Muscle layer of duodenum (tissue), 2 donors: ENCODE measurements around the gene WDR41.

ENCODE experiments used
- H3K27ac ChIP-seq: one replicate; pipeline ENCODE4 v1.7.0; 2013; ENCODE audit warnings: mild to moderate bottlenecking, low read length
- H3K27me3 ChIP-seq: one replicate; pipeline ENCODE4 v1.7.0; 2013; ENCODE audit warnings: low read depth, mild to moderate bottlenecking, control low read depth, low read length
- H3K36me3 ChIP-seq, 2 donors: one replicate each; pipeline ENCODE4 v1.7.0; 2013; ENCODE audit warnings: low read length in 2 of 2, control low read depth in 1 of 2, mild to moderate bottlenecking in 1 of 2; ENCODE audit not compliant: insufficient read depth in 2 of 2, control insufficient read depth in 1 of 2
- H3K4me1 ChIP-seq, 2 donors: one replicate each; pipeline ENCODE4 v1.7.0; 2013; ENCODE audit warnings: low read length in 2 of 2, mild to moderate bottlenecking in 2 of 2, control low read depth in 1 of 2, moderate library complexity in 1 of 2; ENCODE audit not compliant: insufficient read depth in 2 of 2, control insufficient read depth in 1 of 2
- H3K4me3 ChIP-seq, 2 donors: one replicate each; pipeline ENCODE4 v1.7.0; 2013; ENCODE audit warnings: low read length in 2 of 2, low read depth in 1 of 2, mild to moderate bottlenecking in 1 of 2
- H3K9me3 ChIP-seq, 2 donors: one replicate each; pipeline ENCODE4 v1.7.0; 2013; ENCODE audit warnings: low read length in 2 of 2, control low read depth in 1 of 2, mild to moderate bottlenecking in 1 of 2; ENCODE audit not compliant: control insufficient read depth in 1 of 2
- donor health status: healthy.

The WDR41 gene

DNA sequence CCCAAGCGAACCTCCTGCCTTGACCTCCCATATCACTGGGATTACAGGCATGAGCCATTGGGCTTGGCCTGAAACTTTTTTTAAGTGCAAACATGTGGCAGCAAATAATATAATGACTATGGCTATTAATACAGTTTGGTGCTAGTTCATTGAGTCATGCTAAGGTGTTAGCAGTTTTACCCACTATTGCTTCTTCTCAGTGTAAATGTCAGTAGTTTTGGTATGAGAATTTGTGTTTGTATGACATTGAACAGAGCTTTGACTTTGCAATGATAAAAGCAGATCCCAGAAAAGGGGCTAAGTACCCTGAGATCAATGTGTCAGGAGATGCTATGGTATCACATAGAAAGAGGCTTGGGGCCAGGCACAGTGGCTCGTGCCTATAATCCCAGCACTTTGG lies 67.2 kb downstream of the WDR41 start:
- H3K36me3 ChIP-seq = no peaks in the 10 kb centered on the region
- H3K4me1 ChIP-seq = peaks cover 0 to 17% of the 10 kb centered on the region in 2 donors
- H3K9me3 ChIP-seq = no peaks in the 10 kb centered on the region
- no peak overlapping the region for H3K27ac ChIP-seq
- H3K27me3 ChIP-seq = no peaks in the 10 kb centered on the region
- H3K4me3 ChIP-seq = no peak overlapping the region

DNA sequence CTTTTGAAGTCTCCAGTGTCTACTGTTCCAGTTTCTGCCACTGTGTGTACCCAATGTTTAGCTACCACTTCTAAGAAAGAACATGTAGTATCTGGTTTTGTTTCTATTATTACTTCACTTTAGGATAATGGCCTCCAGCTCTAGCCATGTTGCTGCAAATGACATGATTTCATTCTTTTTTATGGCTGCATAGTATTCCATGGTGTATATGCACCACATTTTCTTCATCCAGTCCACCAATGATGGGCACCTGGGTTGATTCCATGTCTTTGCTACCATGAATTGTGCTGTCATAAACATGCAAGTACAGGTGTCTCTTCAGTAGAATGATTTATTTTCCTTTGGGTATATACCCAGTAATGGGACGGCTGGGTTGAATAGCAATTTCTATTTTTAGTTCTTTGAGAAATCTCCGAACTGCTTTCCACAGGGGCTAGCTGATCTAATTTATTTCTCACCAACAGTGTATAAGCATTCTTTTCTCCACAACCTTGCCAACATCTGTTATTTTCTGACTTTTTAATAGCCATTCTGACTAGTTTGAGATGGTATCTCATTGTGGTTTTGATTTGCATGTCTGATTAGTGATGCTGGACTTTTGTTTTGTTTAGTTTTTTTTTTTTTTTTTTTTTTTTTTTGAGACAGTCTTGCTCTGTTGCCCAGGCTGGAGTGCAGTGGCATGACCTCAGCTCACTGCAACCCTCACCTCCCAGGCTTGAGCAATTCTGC lies 68.9 kb downstream of the WDR41 start:
- Histone ChIP-seq H3K9me3 (no peaks in the 10 kb centered on the region), H3K27me3 (no peaks in the 10 kb centered on the region), H3K4me3 (no peak overlapping the region), H3K27ac (no peak overlapping the region), H3K36me3 (no peaks in the 10 kb centered on the region), H3K4me1 (peaks cover 0 to 11% of the 10 kb centered on the region in 2 donors)

DNA sequence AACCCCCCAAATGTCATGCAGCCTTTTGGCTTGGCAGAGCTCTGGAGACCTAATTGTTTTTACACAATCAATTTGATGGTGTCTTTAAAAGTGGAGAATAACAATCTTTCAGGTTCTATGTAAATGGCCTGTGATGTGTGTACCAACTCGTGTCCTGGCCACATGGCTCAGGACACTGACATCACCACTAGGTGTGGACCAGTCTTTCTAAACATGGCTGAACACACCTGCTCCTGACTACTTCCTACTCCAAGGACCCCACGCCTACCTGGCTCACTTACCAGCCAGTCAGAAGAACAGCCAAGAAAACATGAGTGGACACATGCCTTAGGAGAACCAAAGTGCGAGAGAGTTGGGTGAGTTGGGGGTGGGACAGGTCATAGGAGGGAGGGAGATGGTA lies 71.2 kb downstream of the WDR41 start:
- no peaks in the 10 kb centered on the region for H3K27me3 ChIP-seq
- H3K36me3 ChIP-seq = no peaks in the 10 kb centered on the region
- H3K9me3 ChIP-seq = no peaks in the 10 kb centered on the region
- H3K27ac ChIP-seq = no peak overlapping the region
- H3K4me3 ChIP-seq = no peak overlapping the region
- H3K4me1 ChIP-seq = peaks cover 0 to 4% of the 10 kb centered on the region in 2 donors

DNA sequence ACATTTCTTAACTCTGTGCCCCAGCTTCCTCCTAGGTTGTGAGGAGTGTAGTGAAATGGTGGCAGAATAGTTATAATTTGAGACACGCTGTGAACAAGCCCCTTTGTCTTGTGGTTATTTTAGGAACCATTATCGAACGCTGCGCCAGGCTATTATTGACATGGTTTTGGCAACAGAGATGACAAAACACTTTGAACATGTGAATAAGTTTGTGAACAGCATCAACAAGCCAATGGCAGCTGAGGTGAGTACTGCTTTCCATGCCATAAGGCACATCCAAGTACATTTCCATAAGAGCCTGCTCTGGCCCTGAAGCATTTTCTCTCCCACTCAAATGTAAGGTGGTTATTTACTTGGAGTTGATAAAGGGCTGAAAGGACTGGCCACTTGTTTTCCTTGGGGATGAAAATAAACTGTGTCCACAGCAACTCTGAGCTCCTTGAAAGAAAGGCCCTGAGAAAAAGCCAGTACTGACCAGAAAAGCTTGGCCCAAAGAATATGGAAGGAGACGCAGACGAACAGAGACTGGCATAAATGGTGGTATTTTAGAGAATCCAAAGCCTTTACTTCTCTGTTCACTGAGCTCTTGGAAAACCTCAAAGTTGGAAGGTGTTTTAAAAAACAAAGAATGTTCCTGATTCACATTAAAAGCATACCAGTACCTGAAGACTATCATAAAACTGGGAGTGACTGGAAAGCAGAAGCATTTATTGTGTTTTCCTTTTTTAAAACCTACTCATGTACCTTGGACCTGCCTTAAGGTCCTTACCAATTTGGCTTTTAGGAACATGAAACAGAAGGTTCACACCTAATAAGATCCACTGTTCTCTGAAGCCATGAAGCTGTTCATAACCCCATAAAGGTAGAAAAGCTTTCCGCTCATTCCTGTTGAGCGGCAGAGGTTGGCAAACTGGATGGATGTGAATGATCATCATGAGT lies 72.2 kb downstream of the WDR41 start:
- no peaks in the 10 kb centered on the region for H3K27me3 ChIP-seq
- H3K36me3 ChIP-seq = no peaks in the 10 kb centered on the region
- no peak overlapping the region for H3K27ac ChIP-seq
- H3K4me3 ChIP-seq = no peak overlapping the region
- peaks cover 0 to 4% of the 10 kb centered on the region in 2 donors for H3K4me1 ChIP-seq
- H3K9me3 ChIP-seq = no peaks in the 10 kb centered on the region

DNA sequence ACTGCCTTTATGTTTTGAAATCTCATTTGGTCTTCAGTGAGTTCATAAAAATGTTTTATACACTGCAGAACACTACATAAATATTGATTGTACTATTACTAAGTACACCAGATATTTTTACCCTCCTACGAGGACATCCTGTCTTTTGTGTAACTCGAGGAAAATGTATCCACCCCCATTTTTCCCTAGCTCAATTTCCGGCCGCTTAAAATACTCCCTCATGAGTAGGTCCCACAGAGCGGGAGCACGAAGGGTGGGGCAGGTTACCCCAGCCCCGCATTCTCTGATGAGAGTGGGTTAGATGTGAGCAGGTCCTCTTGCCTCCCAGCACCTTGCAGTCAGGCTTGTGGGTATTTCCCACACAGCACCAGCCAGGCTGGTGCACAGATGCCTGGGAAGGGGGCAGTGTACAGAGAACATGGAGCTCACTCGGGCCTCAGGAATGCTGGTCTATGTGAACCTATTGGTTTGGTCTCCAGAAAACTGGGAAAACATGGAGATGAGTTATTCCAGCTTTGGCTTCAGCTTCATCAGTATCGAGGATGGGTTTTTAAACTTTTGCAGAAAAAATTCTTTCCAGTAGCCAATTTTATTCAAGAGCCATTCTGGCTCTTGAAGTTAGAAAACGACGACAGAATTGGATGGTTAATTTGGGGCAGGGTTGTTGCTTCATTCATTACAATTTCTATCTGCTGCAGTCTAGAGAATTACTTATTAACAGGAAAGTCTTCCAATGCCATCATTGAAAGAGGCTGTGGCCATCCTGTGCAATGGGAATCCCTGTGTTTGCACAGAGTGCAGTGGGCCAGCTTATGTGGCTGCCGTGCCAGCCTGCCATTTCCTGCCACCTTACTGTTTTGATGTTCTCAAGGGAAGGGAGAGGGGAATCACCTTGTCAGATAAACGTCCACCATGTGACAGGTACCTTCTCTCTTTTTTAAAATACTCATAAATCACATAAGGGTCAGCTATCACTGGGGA lies 73.2 kb downstream of the WDR41 start:
- H3K4me1 ChIP-seq = no peaks in the 10 kb centered on the region
- no peak overlapping the region for H3K4me3 ChIP-seq
- H3K27me3 ChIP-seq = no peaks in the 10 kb centered on the region
- no peaks in the 10 kb centered on the region for H3K36me3 ChIP-seq
- H3K27ac ChIP-seq = no peak overlapping the region
- H3K9me3 ChIP-seq = no peaks in the 10 kb centered on the region

DNA sequence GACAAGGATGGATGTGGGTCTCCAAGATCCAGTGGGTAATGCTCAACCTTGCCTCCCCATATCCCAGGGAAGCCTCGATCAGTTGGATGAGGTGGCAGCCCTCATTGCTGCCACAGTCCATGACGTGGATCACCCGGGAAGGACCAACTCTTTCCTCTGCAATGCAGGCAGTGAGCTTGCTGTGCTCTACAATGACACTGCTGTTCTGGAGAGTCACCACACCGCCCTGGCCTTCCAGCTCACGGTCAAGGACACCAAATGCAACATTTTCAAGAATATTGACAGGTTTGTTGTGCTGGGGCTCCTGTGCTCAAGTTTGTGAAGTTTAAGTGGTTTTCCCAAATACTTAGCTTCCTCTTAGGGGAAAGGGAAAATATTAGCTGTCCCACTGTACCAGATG lies 74.0 kb downstream of the WDR41 start:
- Histone ChIP-seq H3K4me3 (no peak overlapping the region), H3K36me3 (no peaks in the 10 kb centered on the region), H3K27me3 (no peaks in the 10 kb centered on the region), H3K27ac (no peak overlapping the region), H3K9me3 (no peaks in the 10 kb centered on the region), H3K4me1 (no peaks in the 10 kb centered on the region)

DNA sequence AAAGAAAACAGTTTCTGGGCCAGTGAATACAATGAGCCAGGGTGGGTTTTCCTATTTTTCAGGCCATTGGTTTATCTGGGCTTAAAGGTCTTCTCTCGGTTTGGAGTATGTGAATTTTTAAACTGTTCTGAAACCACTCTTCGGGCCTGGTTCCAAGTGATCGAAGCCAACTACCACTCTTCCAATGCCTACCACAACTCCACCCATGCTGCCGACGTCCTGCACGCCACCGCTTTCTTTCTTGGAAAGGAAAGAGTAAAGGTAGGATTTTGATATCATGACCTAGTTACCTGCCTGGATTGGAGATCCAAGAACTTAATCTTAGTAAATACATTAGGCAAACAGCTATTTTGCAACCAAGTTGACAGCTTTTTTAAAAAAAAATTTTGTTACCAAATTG lies 79.1 kb downstream of the WDR41 start:
- H3K27me3 ChIP-seq = no peaks in the 10 kb centered on the region
- no peaks in the 10 kb centered on the region for H3K9me3 ChIP-seq
- H3K4me3 ChIP-seq = no peak overlapping the region
- no peak overlapping the region for H3K27ac ChIP-seq
- H3K4me1 ChIP-seq = no peaks in the 10 kb centered on the region
- H3K36me3 ChIP-seq = no peaks in the 10 kb centered on the region

DNA sequence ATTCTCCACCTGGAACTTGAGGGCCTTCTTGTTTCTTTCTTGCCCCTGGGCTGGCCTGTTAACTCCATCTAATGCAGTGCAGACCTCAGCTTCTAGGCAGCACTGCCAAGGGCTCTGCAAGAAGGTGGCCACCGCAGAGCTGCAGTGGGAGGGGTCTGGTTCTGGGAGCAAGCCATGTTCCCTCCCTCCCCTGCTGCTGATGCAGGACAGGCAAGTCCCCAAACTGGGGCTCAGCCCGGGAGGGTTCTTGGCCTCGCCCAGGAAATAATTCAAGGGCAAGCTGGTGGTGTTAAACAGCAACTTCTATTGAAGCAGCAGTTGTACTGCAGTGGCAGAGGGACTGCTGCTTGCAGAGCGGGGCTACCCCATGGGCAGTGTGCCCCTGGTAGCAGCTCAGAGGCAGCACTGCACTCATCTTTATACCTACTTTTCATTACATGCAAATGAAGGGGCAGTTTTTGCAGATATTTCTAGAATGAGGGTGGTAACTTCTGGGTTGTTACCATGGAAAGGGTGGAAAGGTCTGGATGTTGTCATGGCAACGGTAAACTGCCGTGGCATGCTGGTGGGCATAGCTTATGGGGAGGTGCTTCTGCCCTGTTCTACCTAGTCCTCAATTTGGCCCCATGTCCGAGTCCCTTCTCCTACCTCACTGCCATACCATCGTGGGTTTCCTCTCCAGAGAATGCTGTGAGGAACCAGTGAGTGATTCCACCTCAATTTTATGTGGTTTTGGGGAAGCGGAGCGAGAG lies 82.1 kb downstream of the WDR41 start:
- Histone ChIP-seq H3K36me3 (no peaks in the 10 kb centered on the region), H3K4me3 (no peak overlapping the region), H3K4me1 (no peaks in the 10 kb centered on the region), H3K9me3 (no peaks in the 10 kb centered on the region), H3K27ac (no peak overlapping the region), H3K27me3 (no peaks in the 10 kb centered on the region)

DNA sequence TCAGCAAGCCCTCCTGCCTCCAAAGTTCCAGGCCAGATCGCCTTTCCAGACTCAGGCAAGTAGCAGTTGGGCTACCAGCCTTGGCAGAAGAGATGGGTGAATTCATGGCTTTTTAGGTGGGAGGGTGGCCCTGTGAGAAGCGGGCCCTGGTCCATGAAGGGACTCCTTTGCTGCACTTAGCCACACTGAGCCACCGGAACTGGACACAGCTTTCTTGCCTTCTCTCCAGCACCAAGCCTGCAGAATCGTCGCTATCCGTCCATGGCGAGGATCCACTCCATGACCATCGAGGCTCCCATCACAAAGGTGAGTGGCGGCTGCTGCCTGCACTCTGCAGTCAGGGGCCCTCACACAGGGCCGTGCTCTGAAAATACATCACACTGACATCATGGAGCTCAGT lies 85.0 kb downstream of the WDR41 start:
- no peak overlapping the region for H3K4me3 ChIP-seq
- H3K27me3 ChIP-seq = no peaks in the 10 kb centered on the region
- H3K36me3 ChIP-seq = no peaks in the 10 kb centered on the region
- no peaks in the 10 kb centered on the region for H3K4me1 ChIP-seq
- no peaks in the 10 kb centered on the region for H3K9me3 ChIP-seq
- no peak overlapping the region for H3K27ac ChIP-seq

DNA sequence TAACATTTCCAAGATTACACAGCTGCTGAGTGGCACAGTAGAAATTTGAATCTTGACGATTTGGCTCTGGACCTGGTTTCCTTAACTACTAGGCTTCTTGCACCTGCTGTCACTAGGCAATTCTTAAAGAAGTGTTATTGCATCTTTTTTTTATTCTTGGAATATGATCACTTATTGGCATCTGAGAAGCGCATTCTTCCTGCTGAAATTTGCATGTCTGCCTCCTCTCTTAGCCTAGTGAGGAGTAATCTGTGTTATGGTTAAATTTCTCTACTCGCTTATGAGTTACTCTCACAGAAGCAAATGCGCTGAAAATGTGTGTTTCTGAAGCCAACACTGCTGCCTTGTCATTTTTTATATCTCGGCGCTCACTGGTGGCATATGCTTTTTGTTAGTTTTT lies 89.3 kb downstream of the WDR41 start:
- H3K27ac ChIP-seq = no peak overlapping the region
- H3K27me3 ChIP-seq = no peaks in the 10 kb centered on the region
- H3K4me3 ChIP-seq = no peak overlapping the region
- no peaks in the 10 kb centered on the region for H3K4me1 ChIP-seq
- H3K36me3 ChIP-seq = no peaks in the 10 kb centered on the region
- H3K9me3 ChIP-seq = no peaks in the 10 kb centered on the region
